ENCODE data around the gene FMO3. TPM values are rescaled to one million over a fixed set of nuclear protein-coding genes. Genes with fewer than 3 reads are reported as not detected.

The FMO3 gene
- total RNA-seq, 1 donor from 2014 or later, result 0.98 TPM

DNA sequence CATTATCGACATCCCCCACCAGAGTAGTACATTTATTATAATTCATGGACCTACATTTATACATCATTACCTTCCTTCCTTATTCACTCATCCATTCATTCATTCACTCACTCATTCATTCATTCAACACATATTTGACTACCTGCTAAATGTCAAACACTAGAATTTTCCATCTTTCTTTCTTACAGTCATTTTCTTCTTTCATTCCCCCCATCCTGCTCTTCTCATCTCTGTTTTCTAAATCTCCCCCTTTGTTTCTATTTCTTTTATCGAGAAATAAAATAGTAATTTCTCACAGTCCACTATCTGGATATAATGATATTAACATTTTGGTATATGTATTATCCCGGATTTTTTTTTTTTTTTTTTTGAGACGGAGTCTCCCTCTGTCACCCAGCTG, 27.8 kb upstream of the FMO3 start:
- no peak overlapping the region for H3K27ac ChIP-seq
- DNase-seq (ENCODE audit: extremely low spot score in 2 of 2), result no peak
- H3K36me3 ChIP-seq, result no peaks in the 10 kb centered on the region
- H3K9me3 ChIP-seq, result no peaks in the 10 kb centered on the region
- H3K27me3 ChIP-seq, result no peaks in the 10 kb centered on the region
- no peak overlapping the region for H3K4me3 ChIP-seq
- intact Hi-C loops (cut with DNase I), result no loop called here
- no peaks in the 10 kb centered on the region for H3K4me1 ChIP-seq
- TF ChIP-seq POLR2AphosphoS5 (IDR thresholded peaks at IDR 0.05; ENCODE audit: insufficient read depth in 1 of 2, low read depth in 1 of 2) (no peak), POLR2A (IDR thresholded peaks at IDR 0.05) (no peak)
- TF ChIP-seq, protein P1, sequence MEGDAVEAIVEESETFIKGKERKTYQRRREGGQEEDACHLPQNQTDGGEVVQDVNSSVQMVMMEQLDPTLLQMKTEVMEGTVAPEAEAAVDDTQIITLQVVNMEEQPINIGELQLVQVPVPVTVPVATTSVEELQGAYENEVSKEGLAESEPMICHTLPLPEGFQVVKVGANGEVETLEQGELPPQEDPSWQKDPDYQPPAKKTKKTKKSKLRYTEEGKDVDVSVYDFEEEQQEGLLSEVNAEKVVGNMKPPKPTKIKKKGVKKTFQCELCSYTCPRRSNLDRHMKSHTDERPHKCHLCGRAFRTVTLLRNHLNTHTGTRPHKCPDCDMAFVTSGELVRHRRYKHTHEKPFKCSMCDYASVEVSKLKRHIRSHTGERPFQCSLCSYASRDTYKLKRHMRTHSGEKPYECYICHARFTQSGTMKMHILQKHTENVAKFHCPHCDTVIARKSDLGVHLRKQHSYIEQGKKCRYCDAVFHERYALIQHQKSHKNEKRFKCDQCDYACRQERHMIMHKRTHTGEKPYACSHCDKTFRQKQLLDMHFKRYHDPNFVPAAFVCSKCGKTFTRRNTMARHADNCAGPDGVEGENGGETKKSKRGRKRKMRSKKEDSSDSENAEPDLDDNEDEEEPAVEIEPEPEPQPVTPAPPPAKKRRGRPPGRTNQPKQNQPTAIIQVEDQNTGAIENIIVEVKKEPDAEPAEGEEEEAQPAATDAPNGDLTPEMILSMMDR (IDR thresholded peaks at IDR 0.05), result no peak

DNA sequence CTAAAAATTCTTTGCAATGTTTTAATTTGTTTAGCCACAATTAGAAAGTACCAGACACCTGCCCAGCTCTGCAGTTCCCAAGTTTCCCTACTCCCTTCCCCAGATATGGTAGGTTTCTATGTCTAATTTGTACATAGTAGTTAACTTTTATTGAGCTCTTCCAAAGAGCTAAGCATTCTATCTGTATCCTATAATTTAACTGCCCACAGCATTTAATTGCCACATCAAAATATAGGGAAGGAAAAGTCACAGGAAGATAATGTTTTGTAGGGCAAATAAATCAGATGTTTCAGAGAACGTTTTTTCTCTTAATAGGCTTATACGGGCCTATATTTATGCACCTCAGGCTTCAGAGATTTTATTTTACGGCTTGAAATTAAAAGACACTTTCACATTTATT, 15.7 kb upstream of the FMO3 start:
- Histone ChIP-seq H3K9me3 (no peaks in the 10 kb centered on the region), H3K36me3 (no peaks in the 10 kb centered on the region), H3K4me1 (no peaks in the 10 kb centered on the region), H3K4me3 (no peak overlapping the region), H3K27ac (no peak overlapping the region), H3K27me3 (no peaks in the 10 kb centered on the region)
- intact Hi-C loops (cut with DNase I), result loop anchor here (5.0 kb wide), 2 partner anchors 152 to 1768 kb away; no protein-coding TSS in a partner anchor
- no peak for DNase-seq (ENCODE audit: extremely low spot score in 2 of 2)
- TF ChIP-seq, protein P1 (IDR thresholded peaks at IDR 0.05), result no peak
- no peak for TF ChIP-seq POLR2AphosphoS5 (IDR thresholded peaks at IDR 0.05; ENCODE audit: insufficient read depth in 1 of 2, low read depth in 1 of 2)

DNA sequence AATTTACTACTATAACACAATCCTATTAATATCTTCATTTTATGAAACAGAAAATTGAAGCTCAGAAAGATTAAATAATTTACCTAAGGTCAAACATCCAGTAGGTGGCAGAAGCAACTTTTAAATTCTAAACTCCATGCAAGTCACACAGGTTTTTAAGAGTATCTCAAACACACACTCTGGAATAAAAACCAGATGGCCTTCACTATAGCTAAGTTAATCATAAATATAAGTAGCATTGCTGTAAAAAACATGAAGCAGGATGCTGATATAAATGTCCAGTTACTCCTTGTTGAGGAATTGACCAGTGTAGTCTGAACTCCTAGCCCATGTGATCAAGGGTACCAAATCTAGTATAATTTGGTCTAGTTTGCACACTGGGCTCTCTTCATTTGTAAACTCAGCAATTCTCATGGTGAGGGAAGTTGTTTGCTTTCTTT, 9.4 kb upstream of the FMO3 start:
- Histone ChIP-seq H3K27ac (no peak overlapping the region), H3K27me3 (no peaks in the 10 kb centered on the region), H3K9me3 (no peaks in the 10 kb centered on the region), H3K36me3 (no peaks in the 10 kb centered on the region), H3K4me1 (peaks cover 14% of the 10 kb centered on the region), H3K4me3 (no peak overlapping the region)
- DNase-seq (ENCODE audit: extremely low spot score in 2 of 2), result no peak
- intact Hi-C loops (cut with DNase I), result no loop called here
- TF ChIP-seq, protein P1 (IDR thresholded peaks at IDR 0.05), result peak; percentile 13 to 49 (median 43)
- TF ChIP-seq POLR2AphosphoS5 (IDR thresholded peaks at IDR 0.05; ENCODE audit: insufficient read depth in 1 of 2, low read depth in 1 of 2) (peak in 1 of 2 donors; percentile 32), POLR2A (IDR thresholded peaks at IDR 0.05) (no peak)

DNA sequence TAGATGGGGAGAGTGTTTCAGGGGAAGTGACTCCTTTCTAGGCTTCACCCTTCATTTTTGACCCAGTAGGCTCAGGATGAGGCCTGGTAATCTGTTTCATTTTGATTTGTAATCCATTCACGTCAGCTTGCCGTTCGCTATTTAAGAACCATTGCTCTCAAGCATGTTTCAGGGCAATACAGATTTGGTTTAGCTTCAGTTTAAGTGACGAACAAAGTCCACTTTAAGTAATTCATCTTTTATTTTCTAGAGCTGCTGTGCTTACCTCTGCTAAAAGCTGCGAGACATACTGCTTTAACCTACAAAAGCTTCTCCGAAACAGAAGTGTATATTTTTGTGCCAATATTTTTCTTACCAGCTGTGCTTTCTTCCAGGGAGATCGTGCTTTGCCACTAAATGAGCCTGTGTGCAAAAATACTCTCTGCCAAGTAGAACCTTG, 8.9 kb upstream of the FMO3 start:
- DNase-seq (ENCODE audit: extremely low spot score in 2 of 2), result no peak
- H3K27ac ChIP-seq, result no peak overlapping the region
- TF ChIP-seq, protein P1 (IDR thresholded peaks at IDR 0.05), result no peak
- H3K36me3 ChIP-seq, result no peaks in the 10 kb centered on the region
- no peak overlapping the region for H3K4me3 ChIP-seq
- peaks cover 14% of the 10 kb centered on the region for H3K4me1 ChIP-seq
- intact Hi-C loops (cut with DNase I), result no loop called here
- H3K27me3 ChIP-seq, result no peaks in the 10 kb centered on the region
- H3K9me3 ChIP-seq, result no peaks in the 10 kb centered on the region

DNA sequence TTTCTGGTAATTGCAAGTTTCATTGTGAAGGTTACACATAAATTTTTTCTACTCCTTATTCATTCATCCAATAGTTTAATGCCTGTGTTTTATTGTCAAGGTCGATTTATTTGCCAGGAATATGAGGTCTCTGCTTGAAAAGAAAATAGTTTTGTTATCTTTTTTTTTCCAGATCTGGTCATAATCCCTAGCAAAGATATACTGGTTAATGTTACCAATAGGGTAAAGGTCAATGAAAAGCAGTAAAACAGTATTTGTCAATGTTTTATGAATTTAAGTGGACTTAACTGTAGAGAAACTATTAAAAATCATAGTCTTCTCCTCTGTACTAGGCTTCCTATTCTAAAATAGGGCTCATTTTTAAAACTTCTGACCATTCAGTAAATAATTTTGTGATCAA, 8.1 kb upstream of the FMO3 start:
- no peaks in the 10 kb centered on the region for H3K27me3 ChIP-seq
- no peak overlapping the region for H3K4me3 ChIP-seq
- no peaks in the 10 kb centered on the region for H3K36me3 ChIP-seq
- DNase-seq (ENCODE audit: extremely low spot score in 2 of 2), result no peak
- no peaks in the 10 kb centered on the region for H3K9me3 ChIP-seq
- no peak overlapping the region for H3K27ac ChIP-seq
- TF ChIP-seq POLR2AphosphoS5 (IDR thresholded peaks at IDR 0.05; ENCODE audit: insufficient read depth in 1 of 2, low read depth in 1 of 2), result no peak
- TF ChIP-seq, protein P1 (IDR thresholded peaks at IDR 0.05), result no peak
- no peak for TF ChIP-seq POLR2A (IDR thresholded peaks at IDR 0.05)
- H3K4me1 ChIP-seq, result peaks cover 14% of the 10 kb centered on the region
- intact Hi-C loops (cut with DNase I), result no loop called here

All from vagina (tissue), 2 donors.